IMR-90 (cell line): ENCODE data around the gene AGMO. TPM values are rescaled to one million over a fixed set of nuclear protein-coding genes. Genes with fewer than 3 reads are reported as not detected.

Experiments
- ATAC-seq: fragments of 200-7000 bp; cut with Tn5 transposase; 2 replicates; pipeline ENCODE4 v1.9.1; 2020; ENCODE audit warnings: low read depth, mild to moderate bottlenecking, moderate library complexity
- BruUV-seq: library from RNA; stranded (reverse); fragments of 400-500 nt; replicated peaks from 2 replicates; lab custom pipeline; 2021; lab: Mats Ljungman, UMichigan
- CTCF ChIA-PET: fragments of 300-600 bp; formaldehyde crosslinking; extraction: SDS; loops from one replicate; lab custom pipeline; 2021; ENCODE audit warnings: antibody characterized with exemption; lab: Yijun Ruan, JAX
- POLR2A ChIA-PET: fragments of 300-600 bp; sonication (Branson Sonifier 250); formaldehyde crosslinking; loops from one replicate; lab custom pipeline; 2022; ENCODE audit warnings: antibody characterized with exemption; ENCODE audit not compliant: unreplicated experiment; lab: Charles Lee
- DNase-seq: peaks from one replicate; pipeline ENCODE4 v3.0.0; 2013
- H2AFZ ChIP-seq: replicated peaks from 2 replicates; pipeline ENCODE3; 2013; ENCODE audit warnings: low read length, mild to moderate bottlenecking; ENCODE audit not compliant: poor library complexity
- H2AK5ac ChIP-seq: 2 replicates; pipeline ENCODE4 v1.6.1; 2013; ENCODE audit warnings: low read depth, low read length, inconsistent platforms
- H2AK9ac ChIP-seq: replicated peaks from 2 replicates; pipeline ENCODE3; 2013; ENCODE audit warnings: mild to moderate bottlenecking, low read depth, low read length, moderate library complexity; ENCODE audit not compliant: poor library complexity
- H2BK120ac ChIP-seq: 2 replicates; pipeline ENCODE4 v1.6.1; 2013; ENCODE audit warnings: low read depth, low read length, inconsistent platforms
- H2BK15ac ChIP-seq: 3 replicates; pipeline ENCODE4 v1.6.1; 2013; ENCODE audit warnings: low read depth, low read length, inconsistent platforms
- H2BK20ac ChIP-seq: 2 replicates; pipeline ENCODE4 v1.6.1; 2013; ENCODE audit warnings: low read depth, mild to moderate bottlenecking, inconsistent platforms, low read length, moderate library complexity
- H2BK5ac ChIP-seq: 2 replicates; pipeline ENCODE4 v1.6.1; 2013; ENCODE audit warnings: mild to moderate bottlenecking, low read depth, low read length, inconsistent platforms; ENCODE audit not compliant: poor library complexity, severe bottlenecking
- H3K14ac ChIP-seq: replicated peaks from 2 replicates; pipeline ENCODE4 v1.6.1; 2013; ENCODE audit warnings: low read depth, low read length, inconsistent platforms
- H3K18ac ChIP-seq: 2 replicates; pipeline ENCODE4 v1.6.1; 2013; ENCODE audit warnings: low read depth, low read length, control low read depth
- H3K23ac ChIP-seq: 2 replicates; pipeline ENCODE4 v1.6.1; 2013; ENCODE audit warnings: low read depth, low read length, inconsistent platforms
- H3K27ac ChIP-seq: 2 replicates; pipeline ENCODE4 v1.5.1; 2013; ENCODE audit warnings: mild to moderate bottlenecking, control low read depth, low read length; ENCODE audit not compliant: insufficient read depth
- H3K27me3 ChIP-seq: 2 replicates; pipeline ENCODE4 v1.6.1; 2013; ENCODE audit warnings: low read length; ENCODE audit not compliant: control insufficient read depth, insufficient read depth
- H3K36me3 ChIP-seq: 2 replicates; pipeline ENCODE4 v1.6.1; 2013; ENCODE audit warnings: low read length, mixed read lengths; ENCODE audit not compliant: control insufficient read depth, insufficient read depth
- H3K4ac ChIP-seq: 2 replicates; pipeline ENCODE4 v1.6.1; 2013; ENCODE audit warnings: low read depth, low read length, inconsistent platforms
- H3K4me1 ChIP-seq: 2 replicates; pipeline ENCODE4 v1.6.1; 2013; ENCODE audit warnings: low read length, mixed read lengths; ENCODE audit not compliant: control insufficient read depth, insufficient read depth
- H3K4me2 ChIP-seq: 2 replicates; pipeline ENCODE4 v1.6.1; 2013; ENCODE audit warnings: low read depth, mild to moderate bottlenecking, control low read depth, low read length, moderate library complexity
- H3K4me3 ChIP-seq: 2 replicates; pipeline ENCODE4 v1.5.1; 2013; ENCODE audit warnings: low read depth, mild to moderate bottlenecking, control low read depth, low read length, moderate library complexity; ENCODE audit not compliant: insufficient read depth
- H3K56ac ChIP-seq: 2 replicates; pipeline ENCODE4 v1.6.1; 2013; ENCODE audit warnings: low read length, inconsistent platforms; ENCODE audit not compliant: insufficient read depth; ENCODE audit errors: extremely low read depth
- H3K79me1 ChIP-seq, 2 experiments: 2 replicates each; pipeline ENCODE4 v1.6.1; 2013; ENCODE audit warnings: low read length in 2 of 2, inconsistent platforms in 1 of 2, low read depth in 1 of 2
- H3K9ac ChIP-seq: 2 replicates; pipeline ENCODE4 v1.6.1; 2013; ENCODE audit warnings: low read depth, low read length, control low read depth
- H3K9me1 ChIP-seq: 2 replicates; pipeline ENCODE4 v1.6.1; 2013; ENCODE audit warnings: low read length, inconsistent platforms; ENCODE audit not compliant: insufficient read depth
- H3K9me3 ChIP-seq: 2 replicates; pipeline ENCODE4 v1.6.1; 2013; ENCODE audit warnings: low read length; ENCODE audit not compliant: control insufficient read depth, insufficient read depth
- H4K20me1 ChIP-seq: 2 replicates; pipeline ENCODE4 v1.6.1; 2013; ENCODE audit warnings: low read length, inconsistent platforms; ENCODE audit not compliant: insufficient read depth
- H4K5ac ChIP-seq: 2 replicates; pipeline ENCODE4 v1.6.1; 2013; ENCODE audit warnings: mild to moderate bottlenecking, low read depth, low read length, control low read depth
- H4K8ac ChIP-seq, 2 experiments: 2 replicates each; pipeline ENCODE4 v1.6.1; 2013; ENCODE audit warnings: low read depth in 2 of 2, low read length in 2 of 2, control low read depth in 1 of 2, inconsistent platforms in 1 of 2
- H4K91ac ChIP-seq: 2 replicates; pipeline ENCODE4 v1.6.1; 2013; ENCODE audit warnings: low read depth, low read length, inconsistent platforms; ENCODE audit not compliant: insufficient read depth
- CHD1 ChIP-seq: IDR thresholded peaks from 2 replicates; pipeline ENCODE4 v1.6.1; 2012; ENCODE audit warnings: low read depth, low read length, improper control_type of control experiment
- RAD21 ChIP-seq: IDR thresholded peaks from 2 replicates; pipeline ENCODE4 v1.6.1; 2012; ENCODE audit warnings: low read length, improper control_type of control experiment
- RCOR1 ChIP-seq: IDR thresholded peaks from 2 replicates; pipeline ENCODE4 v1.6.1; 2012; ENCODE audit warnings: mild to moderate bottlenecking, low read length, improper control_type of control experiment; ENCODE audit not compliant: insufficient replicate concordance
- RFX5 ChIP-seq: IDR thresholded peaks from 2 replicates; pipeline ENCODE4 v1.8.0; 2012; ENCODE audit warnings: low read depth, mild to moderate bottlenecking, low read length, moderate library complexity
- SMC3 ChIP-seq: fragments of 150-350 bp; IDR thresholded peaks from 2 replicates; pipeline ENCODE4 v1.6.1; 2016; ENCODE audit warnings: low read depth, mild to moderate bottlenecking, antibody characterized with exemption, low read length, moderate library complexity
- WGBS, 2 experiments: methylation state at CpG; one replicate each; pipeline versions ENCODE4 v1.1.5 to v1.1.7; 2013; ENCODE audit warnings: missing lambda C conversion rate in 2 of 2; ENCODE audit not compliant: insufficient read length in 1 of 2; ENCODE audit errors: extremely low coverage in 2 of 2; 5-methylcytosine and 5-hydroxymethylcytosine counted together
- dilution Hi-C: fragments of 300-500 bp; cut with HindIII; formaldehyde crosslinking; loops from one replicate; pipeline ENCODE4 v1.14.3; 2018; ENCODE audit warnings: low sequenced_read_pairs; ENCODE audit not compliant: unreplicated experiment
- in situ Hi-C: fragments of 300-500 bp; cut with MboI; formaldehyde crosslinking; loops from 3 replicates; pipeline ENCODE4 v1.14.3; 2019; ENCODE audit warnings: low sequenced_read_pairs, inconsistent platforms, mixed read lengths
- intact Hi-C: fragments of 100-400 bp; cut with micrococcal nuclease; formaldehyde crosslinking; loops from 2 replicates; pipeline ENCODE4 v1.10.0; 2022
- polyA plus RNA-seq, 3 experiments: library from polyadenylated mRNA; depleted of rRNA; stranded (reverse); fragments of >200 nt; gene quantifications; 2 replicates each; pipeline ENCODE4 v1.2.3, GENCODE V29; 2012; ENCODE audit warnings: low replicate concordance in 1 of 3
- total RNA-seq: library from RNA; depleted of rRNA; stranded (reverse); fragments of >200 nt; gene quantifications from 2 replicates; pipeline ENCODE4 v1.2.3, GENCODE V29; 2012

Gene AGMO
- total and polyA plus RNA-seq, 2 of the 4 experiments (the other 2 are of a cell fraction): not detected

DNA sequence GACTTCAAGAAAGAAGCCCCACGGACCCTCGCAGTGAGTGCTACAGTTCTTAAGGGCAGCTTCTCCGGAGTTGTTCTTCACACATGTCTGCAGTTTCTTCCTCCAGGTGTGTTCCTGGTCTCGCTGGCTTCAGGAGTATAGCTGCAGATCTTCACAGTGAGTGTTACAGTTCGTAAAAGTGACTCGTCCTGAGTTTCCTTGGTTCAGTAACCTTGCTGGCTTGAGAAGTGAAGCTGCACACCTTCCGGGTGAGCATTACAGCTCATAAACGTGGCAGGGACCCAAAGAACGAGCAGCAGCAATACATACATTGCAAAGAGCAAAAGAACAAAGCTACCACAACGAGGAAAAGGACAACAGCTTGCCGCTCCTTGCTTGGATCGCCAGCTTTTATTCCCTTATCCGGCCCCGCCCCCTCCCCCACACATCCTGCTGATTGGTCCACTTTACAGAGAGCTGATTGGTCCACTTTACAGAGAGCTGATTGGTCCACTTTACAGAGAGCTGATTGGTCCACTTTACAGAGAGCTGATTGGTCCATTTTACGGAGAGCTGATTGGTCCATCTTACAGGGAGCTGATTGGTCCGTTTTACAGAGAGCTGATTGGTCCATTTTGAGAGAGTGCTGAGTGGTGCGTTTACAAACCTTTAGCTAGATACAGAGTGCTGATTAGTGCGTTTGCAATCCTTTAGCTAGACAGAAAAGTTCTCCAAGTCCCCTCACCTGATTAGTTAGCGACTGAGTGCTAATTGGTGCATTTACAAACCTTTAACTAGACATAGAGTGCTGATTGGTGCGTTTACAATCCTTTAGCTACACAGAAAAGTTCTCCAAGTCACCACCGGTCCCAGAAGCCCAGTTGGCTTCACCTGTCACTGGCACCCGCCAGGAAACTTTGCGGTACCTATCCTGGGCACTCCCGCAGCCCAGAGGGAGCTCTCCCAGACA, 165.3 kb downstream of the AGMO start:
- Histone ChIP-seq H3K27me3 (no peaks in the 10 kb centered on the region), H4K5ac (no peak overlapping the region), H3K4me3 (no peak overlapping the region), H3K4me2 (no peak overlapping the region), H2BK20ac (no peak overlapping the region), H2BK5ac (no peak overlapping the region), H4K20me1 (no peaks in the 10 kb centered on the region), H3K9me1 (no peaks in the 10 kb centered on the region), H3K23ac (no peak overlapping the region), H3K14ac (no peak overlapping the region), H2AK5ac (no peak overlapping the region), H3K9me3 (peaks cover 1% of the 10 kb centered on the region; the same call in 1 of the 2 replicates), H2AK9ac (no peak overlapping the region), H4K91ac (no peak overlapping the region), H3K36me3 (no peaks in the 10 kb centered on the region), H2BK15ac (no peak overlapping the region), H3K4me1 (no peaks in the 10 kb centered on the region), H3K27ac (no peak overlapping the region), H3K4ac (no peak overlapping the region), H2BK120ac (no peak overlapping the region), H4K8ac (no peak overlapping the region), H3K56ac (no peak overlapping the region), H2AFZ (no peak overlapping the region), H3K9ac (no peak overlapping the region), H3K18ac (no peak overlapping the region), H3K79me1 (no peaks in the 10 kb centered on the region)
- no peak for TF ChIP-seq SMC3
- no peak for TF ChIP-seq RFX5
- no peak for TF ChIP-seq CHD1
- no peak for TF ChIP-seq RCOR1
- no peak for TF ChIP-seq RAD21
- in situ Hi-C loops: no loop called here
- ChIA-PET POLR2A (no interaction called here), CTCF (no interaction called here)
- WGBS, 2 experiments: 83% methylated on average over 15 of the region's 24 CpGs; no CpG with 5 or more reads in 1 of the 2 experiments
- dilution Hi-C loops: no loop called here
- BruUV-seq: no TSS peak
- intact Hi-C loops: no loop called here
- no peak for DNase-seq
- no peak for ATAC-seq
